Right ventricle myocardium inferior (tissue), 1 donor: ENCODE measurements around the gene GPX2. TPM values are rescaled to one million over a fixed set of nuclear protein-coding genes. Genes with fewer than 3 reads are reported as not detected.

Experiments
- total RNA-seq: library from RNA; stranded (reverse); fragmentation: NEBNext Ultra II Directional; extraction: Animal tissue kit (Norgen Biotek cat#: 25700); gene quantifications from one replicate; pipeline ENCODE4 v1.2.1, GENCODE V29; 2021
- donor health status: DM: no; HTN: yes; CAD: no; lungs with severe emphysema.

The GPX2 gene
- total RNA-seq, 1 donor from 2014 or later = not detected

Other genes starting within 250 kb of the GPX2 start
- gene PLEKHG3, start 238.3 kb downstream of the GPX2 start, total RNA-seq = 19.6 TPM
- 79.4 TPM for gene SPTB, start 62.8 kb downstream of the GPX2 start, total RNA-seq
- gene CHURC1, start 28.3 kb downstream of the GPX2 start, total RNA-seq = 98.2 TPM
- gene RAB15, start 29.6 kb upstream of the GPX2 start, total RNA-seq = 12.6 TPM
- 17.1 TPM for gene FNTB, start 44.1 kb upstream of the GPX2 start, total RNA-seq
- gene MAX, start 159.8 kb upstream of the GPX2 start, total RNA-seq = 92.1 TPM